C4-2B (cell line): Measurements from ENCODE around the gene COL28A1.
"Not testable (repeated sequence)": the region's sequence is repeated elsewhere in the genome, so short reads cannot be mapped to it uniquely, and the experiment has no call there.

Experiments
- CTCF ChIP-seq: fragments of 450-650 bp; conservative IDR thresholded peaks from 2 replicates; pipeline ENCODE4 v1.5.1; 2017; ENCODE audit warnings: mild to moderate bottlenecking
- ZFX ChIP-seq: fragments of 450-650 bp; IDR thresholded peaks from 2 replicates; pipeline ENCODE4 v1.6.1; 2017

DNA sequence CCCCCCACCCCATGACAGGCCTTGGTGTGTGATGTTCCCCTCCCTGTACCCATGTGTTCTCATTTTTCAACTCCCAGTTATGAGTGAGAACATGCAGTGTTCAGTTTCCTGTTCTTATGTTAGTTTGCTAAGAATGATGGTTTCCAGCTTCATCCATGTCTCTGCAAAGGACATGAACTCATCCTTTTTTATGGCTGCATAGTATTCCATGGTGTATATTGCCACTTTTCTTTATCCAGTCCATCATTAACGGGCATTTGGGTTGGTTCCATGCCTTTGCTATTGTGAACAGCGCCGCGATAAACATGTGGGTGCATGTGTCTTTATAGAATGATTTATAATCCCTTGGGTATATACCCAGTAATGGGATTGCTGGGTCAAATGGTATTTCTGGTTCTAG, 147.5 kb downstream of the COL28A1 start:
- not testable (repeated sequence) for TF ChIP-seq CTCF, ZFX
